Raji (cell line): ENCODE measurements around the gene KIAA1958.

Experiments
- POLR2A ChIP-seq: IDR thresholded peaks from 2 replicates; pipeline ENCODE4 v1.6.1; 2011; ENCODE audit warnings: low read depth, low read length, control low read depth; ENCODE audit not compliant: insufficient read depth

The KIAA1958 gene

DNA sequence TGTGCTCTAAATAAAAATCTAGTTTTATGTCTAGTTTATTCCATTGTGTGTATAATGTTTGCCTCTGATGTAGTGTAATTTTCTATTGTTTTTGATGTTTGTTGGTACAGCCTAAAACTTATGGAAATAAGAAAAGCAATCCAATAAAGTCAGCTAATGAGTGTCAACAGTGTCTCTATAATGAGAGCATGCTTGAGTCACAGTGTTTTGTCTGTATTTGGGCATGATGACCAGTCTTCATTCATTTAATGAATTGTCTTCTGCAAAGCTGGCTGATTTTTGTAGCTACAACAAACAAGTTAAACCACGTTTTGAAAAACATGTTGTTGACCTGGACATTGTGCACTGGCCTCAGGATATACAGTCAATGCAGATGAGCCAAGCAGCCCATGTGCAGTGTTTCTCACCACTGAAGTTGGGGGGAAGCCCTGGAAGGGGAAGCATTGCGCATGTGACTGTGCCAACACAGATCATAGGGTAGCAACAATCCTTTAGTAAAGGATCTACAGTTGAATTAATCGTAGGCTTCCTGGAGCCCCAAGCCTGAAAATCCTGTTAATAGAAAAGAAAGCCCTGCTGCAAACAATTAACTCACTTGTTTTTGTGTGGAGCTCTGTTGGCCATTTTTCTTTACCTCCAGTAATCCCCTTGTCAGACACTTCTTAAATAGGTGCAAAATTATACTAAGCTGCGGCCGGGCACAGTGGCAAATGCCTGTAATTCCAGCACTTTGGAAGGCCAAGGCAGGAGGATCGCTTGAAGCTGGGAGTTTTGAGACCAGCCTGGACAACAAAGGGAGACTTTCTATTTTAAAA is 143.3 kb downstream of the KIAA1958 start:
- TF ChIP-seq POLR2A, result no peak

DNA sequence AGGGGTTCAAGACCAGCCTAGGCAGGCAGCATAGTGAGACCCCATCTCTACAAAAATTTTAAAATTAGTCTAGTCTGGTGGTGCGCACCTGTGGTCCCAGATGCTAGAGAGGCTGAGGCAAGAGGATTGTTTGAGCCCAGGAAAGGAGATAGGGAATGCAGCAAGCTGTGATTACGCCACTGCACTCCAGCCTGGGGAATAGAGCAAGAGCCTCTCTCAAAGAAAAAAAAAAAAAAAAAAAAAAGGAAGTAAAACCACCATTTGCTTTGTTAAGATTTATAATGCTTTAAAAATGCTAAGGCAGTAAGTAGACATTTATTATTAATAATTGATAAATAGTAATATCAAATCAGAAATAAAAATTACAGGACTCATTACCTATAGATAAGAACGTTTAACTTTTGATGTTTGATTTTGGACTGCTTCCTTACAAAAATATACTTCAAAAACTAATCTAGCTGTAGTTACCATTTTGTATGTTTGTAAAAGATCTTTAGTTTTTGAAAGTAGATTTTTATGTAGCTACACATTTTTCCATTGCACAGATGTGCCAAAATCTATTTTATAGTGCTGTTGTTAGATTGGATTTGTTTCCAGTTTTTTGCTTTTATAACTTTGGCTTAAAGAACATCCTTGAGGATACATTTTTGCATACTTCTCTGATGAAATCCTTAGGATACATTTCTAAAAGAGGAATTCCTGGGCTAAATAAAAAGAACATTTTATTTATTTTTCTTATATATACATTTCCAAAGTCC is 144.9 kb downstream of the KIAA1958 start:
- no peak for TF ChIP-seq POLR2A

DNA sequence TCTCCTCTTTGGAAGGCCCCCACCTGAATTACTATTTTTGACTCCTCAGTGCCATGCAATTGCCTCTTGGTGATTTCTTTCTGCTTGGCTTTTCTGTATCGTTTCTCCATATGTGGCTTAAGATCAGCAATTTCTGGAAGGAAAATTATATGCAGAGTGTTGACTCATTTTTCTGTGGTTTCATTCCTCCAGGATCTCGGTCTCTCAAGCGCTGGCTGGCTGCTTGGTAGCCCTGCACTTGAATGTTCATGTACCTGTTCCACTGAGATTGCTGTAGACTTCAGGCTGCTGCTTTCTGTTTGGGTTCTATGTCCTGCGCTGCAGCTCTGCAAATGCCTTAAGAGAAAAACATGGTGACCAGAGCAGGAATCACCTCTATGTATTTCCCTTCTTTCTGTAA is 153.7 kb downstream of the KIAA1958 start:
- no peak for TF ChIP-seq POLR2A

DNA sequence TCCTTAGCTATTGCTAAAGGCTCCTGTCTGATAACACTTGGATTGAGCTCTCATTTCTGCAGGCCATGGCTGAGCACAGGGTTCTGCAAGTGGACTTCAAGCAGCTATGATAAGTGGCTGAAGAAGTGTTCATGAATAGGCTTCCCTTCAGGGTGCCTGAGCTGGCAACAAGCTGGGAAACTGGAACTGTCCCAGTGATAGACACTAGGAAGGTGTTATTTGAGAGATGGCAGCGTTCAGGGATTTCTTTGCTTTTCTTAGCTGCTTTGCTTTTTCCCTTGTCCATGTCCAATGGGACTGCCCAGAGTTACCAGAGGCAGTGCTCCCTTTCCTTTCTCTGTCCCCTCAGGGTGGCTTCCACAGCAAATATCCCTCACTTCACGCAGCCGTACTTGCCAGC is 155.5 kb downstream of the KIAA1958 start:
- TF ChIP-seq POLR2A, result no peak

DNA sequence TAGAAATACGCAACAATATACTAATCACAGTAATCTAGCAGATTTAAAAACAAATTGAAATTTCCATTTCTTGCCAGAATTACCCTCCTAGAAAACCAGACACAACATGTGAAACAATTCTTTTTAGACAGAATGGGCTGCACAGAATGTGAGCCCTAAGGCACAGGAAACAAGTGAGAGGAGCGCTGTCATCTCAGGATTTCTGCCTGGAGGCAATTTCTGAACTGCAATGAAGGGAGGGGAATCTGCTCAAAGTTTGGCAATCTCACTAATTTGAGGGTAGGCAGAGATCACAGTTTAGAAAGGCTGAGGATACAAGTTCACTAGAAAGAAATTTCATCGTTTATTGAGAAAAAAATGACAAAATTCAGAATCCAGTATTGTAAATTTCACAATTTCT is 161.0 kb downstream of the KIAA1958 start:
- no peak for TF ChIP-seq POLR2A

DNA sequence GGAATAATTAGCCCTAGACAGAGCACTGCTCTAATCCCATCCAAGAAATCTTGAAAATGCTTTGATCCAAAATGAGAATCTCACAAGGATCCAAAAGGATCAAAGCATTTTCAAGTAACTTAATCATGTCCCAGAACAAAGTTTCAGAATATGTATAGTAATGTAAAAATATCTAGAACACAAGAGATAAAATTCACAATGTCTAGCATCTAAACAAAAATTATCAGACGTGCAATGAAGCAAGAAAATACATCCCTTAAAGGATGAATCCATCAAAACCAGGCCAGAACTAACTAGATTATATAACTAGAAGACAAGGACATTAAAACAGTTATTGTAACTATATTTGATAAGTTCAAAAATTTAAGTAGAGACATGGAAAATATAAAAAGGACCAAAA is 162.0 kb downstream of the KIAA1958 start:
- no peak for TF ChIP-seq POLR2A

DNA sequence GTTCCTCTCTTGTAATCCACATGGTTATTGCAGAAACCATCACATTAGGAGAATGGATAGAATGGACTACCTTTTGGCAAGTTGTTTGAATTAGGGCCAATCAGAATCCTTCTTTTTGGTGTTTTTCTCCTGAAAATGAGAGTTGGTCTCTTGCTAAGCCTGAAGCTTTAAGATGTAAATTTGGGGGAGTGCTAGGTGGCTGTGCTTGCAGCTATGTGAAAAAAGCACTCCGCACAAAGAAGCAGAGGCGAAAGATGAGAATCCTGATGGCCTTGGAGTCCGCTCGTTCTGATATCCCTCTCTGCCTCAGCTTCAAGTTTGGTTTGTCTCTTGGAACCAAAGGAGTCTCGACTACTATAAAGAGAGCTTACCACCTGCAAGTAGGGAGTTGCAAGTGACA is 167.7 kb downstream of the KIAA1958 start:
- no peak for TF ChIP-seq POLR2A

DNA sequence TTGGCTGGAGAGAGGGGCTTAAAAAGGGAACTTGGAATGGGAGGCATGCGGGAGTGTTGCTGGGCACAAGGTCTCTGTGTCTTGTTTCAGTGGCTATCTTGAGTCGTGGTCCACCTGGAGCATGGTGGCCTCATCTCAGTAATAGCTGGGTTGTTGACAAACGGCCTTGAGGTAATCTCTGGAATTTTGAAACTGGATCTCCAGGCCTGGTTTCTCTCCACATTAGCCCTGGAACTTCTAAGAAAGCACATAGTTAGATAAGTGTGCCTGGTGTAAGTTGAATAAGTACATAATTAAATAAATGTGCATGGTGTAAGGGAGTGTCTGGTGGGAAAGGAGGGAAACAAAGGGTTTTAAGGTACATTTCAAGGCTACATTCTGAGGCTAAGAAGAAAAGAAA is 169.0 kb downstream of the KIAA1958 start:
- no peak for TF ChIP-seq POLR2A

DNA sequence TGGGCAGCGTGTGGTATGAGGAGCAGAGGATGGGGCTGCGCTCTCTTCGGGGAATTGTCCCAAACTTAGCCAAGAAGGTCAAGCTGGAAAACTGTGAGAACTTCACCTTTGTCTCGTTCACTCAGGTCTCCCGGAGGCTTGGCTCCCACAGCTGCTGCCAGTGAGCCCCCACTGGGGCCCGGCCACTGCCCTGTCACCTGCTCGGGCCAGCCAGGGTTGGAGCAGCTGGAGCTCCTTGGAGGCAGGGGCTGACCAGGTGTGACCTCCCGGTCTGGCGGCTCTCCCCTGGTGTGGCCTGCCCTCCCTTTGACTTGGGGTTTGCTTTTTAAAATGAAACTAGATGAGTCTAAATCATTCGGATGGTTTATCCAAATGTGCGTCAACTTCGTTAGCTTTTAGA is 173.3 kb downstream of the KIAA1958 start:
- no peak for TF ChIP-seq POLR2A

DNA sequence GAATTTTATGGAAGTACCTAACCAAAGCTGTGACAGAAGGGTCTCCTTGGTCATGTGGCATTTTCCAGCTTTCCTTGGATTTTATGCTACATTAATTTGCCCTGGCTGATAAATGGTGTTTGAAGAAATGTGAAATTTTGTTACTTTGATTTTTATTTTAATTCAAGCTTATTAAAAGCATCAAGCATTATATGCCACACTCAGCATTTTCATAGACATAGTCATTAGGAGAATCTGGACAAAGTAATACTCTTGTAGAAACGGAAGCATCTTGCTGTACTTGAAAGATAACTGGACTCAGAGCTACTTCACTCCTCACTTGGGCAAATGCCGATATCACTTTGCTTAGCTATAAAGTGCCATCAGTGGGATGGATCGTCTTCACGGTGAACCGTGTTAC is 177.1 kb downstream of the KIAA1958 start:
- no peak for TF ChIP-seq POLR2A

DNA sequence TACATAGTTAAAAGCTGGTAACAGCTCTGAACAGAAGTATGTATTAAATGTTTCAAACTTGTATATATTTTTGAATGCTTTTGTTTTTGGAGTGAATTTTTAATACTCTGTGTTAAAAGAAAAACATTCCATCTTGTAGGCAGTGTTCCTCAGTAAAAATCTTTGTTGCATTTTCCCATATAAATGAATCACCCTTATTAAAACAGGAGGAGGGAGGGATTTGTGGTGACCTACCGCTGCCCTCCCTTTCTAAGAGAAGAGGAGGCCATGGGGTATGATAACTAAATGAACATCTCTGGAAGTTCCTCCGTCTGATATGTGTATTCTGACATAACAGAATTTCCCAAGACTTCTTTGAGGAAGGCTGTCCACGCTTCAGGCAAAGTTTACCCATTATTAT is 177.9 kb downstream of the KIAA1958 start:
- no peak for TF ChIP-seq POLR2A

DNA sequence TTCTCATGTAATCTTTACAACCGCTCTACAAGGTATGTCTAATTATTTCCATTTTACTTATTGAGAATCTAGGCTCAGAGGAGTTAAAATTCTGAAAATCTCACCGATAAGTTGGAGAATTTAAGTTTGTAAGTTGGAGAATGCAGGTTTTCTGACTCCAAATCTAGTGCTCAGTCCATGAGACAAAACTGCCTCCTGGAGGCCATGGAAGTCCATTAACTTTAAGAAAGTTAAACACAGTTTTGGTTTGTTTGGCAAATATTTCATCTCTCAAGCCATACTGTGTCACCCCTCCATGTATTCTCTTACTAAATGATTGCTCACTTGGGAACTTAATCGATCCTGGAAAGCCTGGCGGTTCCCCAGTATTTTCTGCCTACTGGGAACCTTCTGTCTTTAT is 178.7 kb downstream of the KIAA1958 start:
- no peak for TF ChIP-seq POLR2A

DNA sequence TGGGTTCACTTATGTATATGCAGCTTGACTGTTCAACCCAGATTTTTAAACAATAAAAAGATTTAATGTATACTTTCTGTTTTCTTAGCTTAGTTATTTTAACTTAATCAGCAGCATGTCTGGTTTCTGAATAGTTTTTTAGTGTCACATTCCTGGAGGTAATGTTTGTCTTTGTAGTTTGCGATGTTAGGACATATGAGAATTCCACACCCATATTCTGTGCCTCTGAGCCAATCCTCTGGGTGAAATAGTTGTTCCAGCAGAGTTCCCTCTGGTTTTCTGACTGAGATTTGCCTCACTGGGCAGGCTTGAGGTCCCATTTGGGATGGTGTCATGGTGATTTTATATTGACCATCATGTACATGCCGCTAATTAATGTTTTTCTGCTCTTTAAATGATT is 182.7 kb downstream of the KIAA1958 start:
- no peak for TF ChIP-seq POLR2A

DNA sequence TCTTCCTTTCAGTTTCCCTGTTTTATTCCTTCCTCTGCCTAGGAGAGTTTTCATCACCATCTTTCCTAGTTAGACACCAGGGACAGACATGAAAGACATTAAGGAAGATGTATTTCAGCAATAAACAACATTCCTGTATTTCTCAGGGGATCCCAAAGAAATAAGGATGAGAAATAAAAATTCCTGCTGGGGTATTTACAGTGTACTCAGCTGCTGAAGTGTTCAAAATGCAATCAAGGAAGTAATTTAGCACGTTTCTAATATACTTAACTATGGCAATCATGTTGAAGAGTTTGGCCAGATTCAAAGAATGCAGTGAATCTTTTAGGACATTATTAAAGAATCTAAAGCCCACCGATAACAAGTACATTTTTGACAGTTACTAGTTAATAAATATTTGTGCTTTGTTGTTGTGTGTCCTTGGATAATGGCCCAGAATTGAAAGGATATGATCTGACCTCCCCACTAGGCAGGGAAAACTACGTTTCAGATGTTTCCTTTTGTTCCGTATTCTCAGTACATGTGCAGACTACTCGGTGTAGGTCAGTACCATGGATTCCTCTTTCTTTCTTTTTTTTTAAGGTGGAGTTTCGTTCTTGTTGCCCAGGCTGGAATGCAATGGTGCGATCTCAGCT is 184.5 kb downstream of the KIAA1958 start:
- no peak for TF ChIP-seq POLR2A

DNA sequence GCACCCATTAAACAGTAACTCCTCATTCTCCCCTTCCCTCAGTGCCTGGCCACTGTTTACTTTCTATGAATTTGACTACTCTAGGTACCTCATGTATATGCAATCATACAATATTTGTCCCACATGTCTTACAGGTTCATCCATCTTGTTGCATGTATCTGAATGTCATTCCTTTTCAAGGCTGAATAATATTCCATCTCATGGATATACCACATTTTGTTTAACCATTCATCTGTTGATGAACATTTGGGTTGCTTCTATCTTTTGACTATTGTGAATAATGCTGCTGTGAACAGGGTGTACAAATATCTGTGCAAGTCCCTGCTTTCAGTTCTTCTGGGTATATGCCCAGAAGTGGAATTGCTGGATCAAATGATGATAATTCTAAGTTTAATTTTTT is 190.4 kb downstream of the KIAA1958 start:
- TF ChIP-seq POLR2A, result no peak
